IMR-90 (cell line): Measurements from ENCODE around the gene TSC22D4. TPM values are rescaled to one million over a fixed set of nuclear protein-coding genes. Genes with fewer than 3 reads are reported as not detected.
A peak's percentile ranks its signal among the peaks of the same experiment; 100 is the strongest.

Experiments used
- ATAC-seq: fragments of 200-7000 bp; cut with Tn5 transposase; 2 replicates; pipeline ENCODE4 v1.9.1; 2020; ENCODE audit warnings: low read depth, mild to moderate bottlenecking, moderate library complexity
- BruUV-seq: library from RNA; stranded (reverse); fragments of 400-500 nt; replicated peaks from 2 replicates; lab custom pipeline; 2021; lab: Mats Ljungman, UMichigan
- CTCF ChIA-PET: fragments of 300-600 bp; formaldehyde crosslinking; extraction: SDS; loops from one replicate; lab custom pipeline; 2021; ENCODE audit warnings: antibody characterized with exemption; lab: Yijun Ruan, JAX
- POLR2A ChIA-PET: fragments of 300-600 bp; sonication (Branson Sonifier 250); formaldehyde crosslinking; loops from one replicate; lab custom pipeline; 2022; ENCODE audit warnings: antibody characterized with exemption; ENCODE audit not compliant: unreplicated experiment; lab: Charles Lee
- DNase-seq: peaks from one replicate; pipeline ENCODE4 v3.0.0; 2013
- H2AFZ ChIP-seq: replicated peaks from 2 replicates; pipeline ENCODE3; 2013; ENCODE audit warnings: low read length, mild to moderate bottlenecking; ENCODE audit not compliant: poor library complexity
- H2AK5ac ChIP-seq: 2 replicates; pipeline ENCODE4 v1.6.1; 2013; ENCODE audit warnings: low read depth, low read length, inconsistent platforms
- H2AK9ac ChIP-seq: replicated peaks from 2 replicates; pipeline ENCODE3; 2013; ENCODE audit warnings: mild to moderate bottlenecking, low read depth, low read length, moderate library complexity; ENCODE audit not compliant: poor library complexity
- H2BK120ac ChIP-seq: 2 replicates; pipeline ENCODE4 v1.6.1; 2013; ENCODE audit warnings: low read depth, low read length, inconsistent platforms
- H2BK15ac ChIP-seq: 3 replicates; pipeline ENCODE4 v1.6.1; 2013; ENCODE audit warnings: low read depth, low read length, inconsistent platforms
- H2BK20ac ChIP-seq: 2 replicates; pipeline ENCODE4 v1.6.1; 2013; ENCODE audit warnings: low read depth, mild to moderate bottlenecking, inconsistent platforms, low read length, moderate library complexity
- H2BK5ac ChIP-seq: 2 replicates; pipeline ENCODE4 v1.6.1; 2013; ENCODE audit warnings: mild to moderate bottlenecking, low read depth, low read length, inconsistent platforms; ENCODE audit not compliant: poor library complexity, severe bottlenecking
- H3K14ac ChIP-seq: replicated peaks from 2 replicates; pipeline ENCODE4 v1.6.1; 2013; ENCODE audit warnings: low read depth, low read length, inconsistent platforms
- H3K18ac ChIP-seq: 2 replicates; pipeline ENCODE4 v1.6.1; 2013; ENCODE audit warnings: low read depth, low read length, control low read depth
- H3K23ac ChIP-seq: 2 replicates; pipeline ENCODE4 v1.6.1; 2013; ENCODE audit warnings: low read depth, low read length, inconsistent platforms
- H3K27ac ChIP-seq: 2 replicates; pipeline ENCODE4 v1.5.1; 2013; ENCODE audit warnings: mild to moderate bottlenecking, control low read depth, low read length; ENCODE audit not compliant: insufficient read depth
- H3K27me3 ChIP-seq: 2 replicates; pipeline ENCODE4 v1.6.1; 2013; ENCODE audit warnings: low read length; ENCODE audit not compliant: control insufficient read depth, insufficient read depth
- H3K36me3 ChIP-seq: 2 replicates; pipeline ENCODE4 v1.6.1; 2013; ENCODE audit warnings: low read length, mixed read lengths; ENCODE audit not compliant: control insufficient read depth, insufficient read depth
- H3K4ac ChIP-seq: 2 replicates; pipeline ENCODE4 v1.6.1; 2013; ENCODE audit warnings: low read depth, low read length, inconsistent platforms
- H3K4me1 ChIP-seq: 2 replicates; pipeline ENCODE4 v1.6.1; 2013; ENCODE audit warnings: low read length, mixed read lengths; ENCODE audit not compliant: control insufficient read depth, insufficient read depth
- H3K4me2 ChIP-seq: 2 replicates; pipeline ENCODE4 v1.6.1; 2013; ENCODE audit warnings: low read depth, mild to moderate bottlenecking, control low read depth, low read length, moderate library complexity
- H3K4me3 ChIP-seq: 2 replicates; pipeline ENCODE4 v1.5.1; 2013; ENCODE audit warnings: low read depth, mild to moderate bottlenecking, control low read depth, low read length, moderate library complexity; ENCODE audit not compliant: insufficient read depth
- H3K56ac ChIP-seq: 2 replicates; pipeline ENCODE4 v1.6.1; 2013; ENCODE audit warnings: low read length, inconsistent platforms; ENCODE audit not compliant: insufficient read depth; ENCODE audit errors: extremely low read depth
- H3K79me1 ChIP-seq, 2 experiments: 2 replicates each; pipeline ENCODE4 v1.6.1; 2013; ENCODE audit warnings: low read length in 2 of 2, inconsistent platforms in 1 of 2, low read depth in 1 of 2
- H3K9ac ChIP-seq: 2 replicates; pipeline ENCODE4 v1.6.1; 2013; ENCODE audit warnings: low read depth, low read length, control low read depth
- H3K9me1 ChIP-seq: 2 replicates; pipeline ENCODE4 v1.6.1; 2013; ENCODE audit warnings: low read length, inconsistent platforms; ENCODE audit not compliant: insufficient read depth
- H3K9me3 ChIP-seq: 2 replicates; pipeline ENCODE4 v1.6.1; 2013; ENCODE audit warnings: low read length; ENCODE audit not compliant: control insufficient read depth, insufficient read depth
- H4K20me1 ChIP-seq: 2 replicates; pipeline ENCODE4 v1.6.1; 2013; ENCODE audit warnings: low read length, inconsistent platforms; ENCODE audit not compliant: insufficient read depth
- H4K5ac ChIP-seq: 2 replicates; pipeline ENCODE4 v1.6.1; 2013; ENCODE audit warnings: mild to moderate bottlenecking, low read depth, low read length, control low read depth
- H4K8ac ChIP-seq, 2 experiments: 2 replicates each; pipeline ENCODE4 v1.6.1; 2013; ENCODE audit warnings: low read depth in 2 of 2, low read length in 2 of 2, control low read depth in 1 of 2, inconsistent platforms in 1 of 2
- H4K91ac ChIP-seq: 2 replicates; pipeline ENCODE4 v1.6.1; 2013; ENCODE audit warnings: low read depth, low read length, inconsistent platforms; ENCODE audit not compliant: insufficient read depth
- BHLHE40 ChIP-seq: fragments of 150-350 bp; IDR thresholded peaks from 2 replicates; pipeline ENCODE4 v1.6.1; 2016; ENCODE audit warnings: mild to moderate bottlenecking, low read depth, low read length
- ELK1 ChIP-seq: fragments of 150-350 bp; IDR thresholded peaks from 2 replicates; pipeline ENCODE4 v1.6.1; 2016; ENCODE audit warnings: low read depth, mild to moderate bottlenecking, low read length, moderate library complexity, borderline replicate concordance
- RAD21 ChIP-seq: IDR thresholded peaks from 2 replicates; pipeline ENCODE4 v1.6.1; 2012; ENCODE audit warnings: low read length, improper control_type of control experiment
- SMC3 ChIP-seq: fragments of 150-350 bp; IDR thresholded peaks from 2 replicates; pipeline ENCODE4 v1.6.1; 2016; ENCODE audit warnings: low read depth, mild to moderate bottlenecking, antibody characterized with exemption, low read length, moderate library complexity
- WGBS, 2 experiments: methylation state at CpG; one replicate each; pipeline versions ENCODE4 v1.1.5 to v1.1.7; 2013; ENCODE audit warnings: missing lambda C conversion rate in 2 of 2; ENCODE audit not compliant: insufficient read length in 1 of 2; ENCODE audit errors: extremely low coverage in 2 of 2; 5-methylcytosine and 5-hydroxymethylcytosine counted together
- dilution Hi-C: fragments of 300-500 bp; cut with HindIII; formaldehyde crosslinking; loops from one replicate; pipeline ENCODE4 v1.14.3; 2018; ENCODE audit warnings: low sequenced_read_pairs; ENCODE audit not compliant: unreplicated experiment
- in situ Hi-C: fragments of 300-500 bp; cut with MboI; formaldehyde crosslinking; loops from 3 replicates; pipeline ENCODE4 v1.14.3; 2019; ENCODE audit warnings: low sequenced_read_pairs, inconsistent platforms, mixed read lengths
- intact Hi-C: fragments of 100-400 bp; cut with micrococcal nuclease; formaldehyde crosslinking; loops from 2 replicates; pipeline ENCODE4 v1.10.0; 2022
- polyA plus RNA-seq, 3 experiments: library from polyadenylated mRNA; depleted of rRNA; stranded (reverse); fragments of >200 nt; gene quantifications; 2 replicates each; pipeline ENCODE4 v1.2.3, GENCODE V29; 2012; ENCODE audit warnings: low replicate concordance in 1 of 3
- total RNA-seq: library from RNA; depleted of rRNA; stranded (reverse); fragments of >200 nt; gene quantifications from 2 replicates; pipeline ENCODE4 v1.2.3, GENCODE V29; 2012

TSC22D4 gene
- total and polyA plus RNA-seq, 2 of the 4 experiments (the other 2 are of a cell fraction): 9.3 to 29.9 TPM

DNA sequence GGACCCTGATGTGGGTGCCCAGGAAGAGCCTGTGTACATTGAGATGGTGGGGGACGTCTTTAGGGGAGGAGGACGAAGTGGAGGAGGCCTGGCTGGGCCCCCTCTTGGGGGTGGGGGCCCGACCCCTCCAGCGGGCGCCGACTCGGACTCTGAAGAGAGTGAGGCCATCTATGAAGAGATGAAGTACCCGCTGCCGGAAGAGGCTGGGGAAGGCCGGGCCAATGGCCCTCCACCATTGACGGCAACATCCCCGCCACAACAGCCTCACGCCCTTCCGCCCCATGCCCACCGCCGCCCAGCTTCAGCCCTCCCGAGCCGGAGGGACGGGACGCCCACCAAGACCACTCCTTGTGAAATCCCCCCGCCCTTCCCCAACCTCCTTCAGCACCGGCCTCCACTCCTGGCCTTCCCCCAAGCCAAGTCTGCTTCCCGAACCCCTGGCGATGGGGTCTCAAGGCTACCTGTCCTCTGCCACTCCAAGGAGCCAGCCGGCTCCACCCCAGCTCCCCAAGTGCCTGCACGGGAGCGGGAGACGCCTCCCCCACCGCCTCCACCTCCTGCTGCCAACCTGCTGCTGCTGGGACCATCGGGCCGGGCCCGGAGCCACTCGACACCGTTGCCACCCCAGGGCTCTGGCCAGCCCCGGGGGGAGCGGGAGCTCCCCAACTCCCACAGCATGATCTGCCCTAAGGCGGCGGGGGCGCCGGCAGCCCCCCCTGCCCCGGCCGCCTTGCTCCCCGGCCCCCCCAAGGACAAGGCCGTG lies 9.5 kb upstream of the TSC22D4 start (continued):
- no peak for TF ChIP-seq ELK1

GRCh38 chr7:100486753-100487446 lies 7.9 kb upstream of the TSC22D4 start:
- peak overlapping the region; percentile 43 for H2AFZ ChIP-seq
- CTCF ChIA-PET: interaction anchor here (0.5 kb wide), 1 partner anchor 56 kb away, joined by 3 read pairs; no protein-coding TSS in a partner anchor

More at GRCh38 chr7:100486753-100487446, 7.9 kb upstream of the TSC22D4 start:
- Histone ChIP-seq H2BK5ac (no peak overlapping the region), H2AK5ac (no peak overlapping the region), H4K5ac (no peak overlapping the region), H3K36me3 (no peaks in the 10 kb centered on the region), H2BK120ac (no peak overlapping the region), H2BK20ac (no peak overlapping the region), H3K27me3 (no peaks in the 10 kb centered on the region; the same call in 1 of the 2 replicates), H3K4me2 (no peak overlapping the region), H3K18ac (no peak overlapping the region), H3K79me1 (no peaks in the 10 kb centered on the region), H4K8ac (no peak overlapping the region), H3K4me3 (no peak overlapping the region), H3K9ac (no peak overlapping the region), H2AK9ac (no peak overlapping the region), H4K20me1 (0 out of 2 replicates have a peak, but pooled peaks cover 3% of the 10 kb centered on the region), H3K4ac (no peak overlapping the region), H3K9me3 (no peaks in the 10 kb centered on the region), H3K27ac (no peak overlapping the region), H3K23ac (no peak overlapping the region), H3K4me1 (peaks cover 5% of the 10 kb centered on the region), H3K56ac (no peak overlapping the region), H3K9me1 (no peaks in the 10 kb centered on the region), H4K91ac (no peak overlapping the region), H2BK15ac (no peak overlapping the region), H3K14ac (no peak overlapping the region)
- 86% methylated on average over 13 of the region's 30 CpGs; no CpG with 5 or more reads in 1 of the 2 experiments for WGBS, 2 experiments
- no TSS peak for BruUV-seq
- intact Hi-C loops: no loop called here
- POLR2A ChIA-PET: no interaction called here
- in situ Hi-C loops: no loop called here
- DNase-seq (peak; percentile 27), ATAC-seq (no peak)
- dilution Hi-C loops: no loop called here
- TF ChIP-seq BHLHE40: peak; percentile 69; the same call in 1 of the 2 replicates
- no peak for TF ChIP-seq RAD21
- TF ChIP-seq SMC3: no peak
